GM23338 (cell line): ENCODE results near the gene CCNF. TPM values are rescaled to one million over a fixed set of nuclear protein-coding genes. Genes with fewer than 3 reads are reported as not detected.
"Not testable (repeated sequence)": the region's sequence is repeated elsewhere in the genome, so short reads cannot be mapped to it uniquely, and the experiment has no call there.

Source experiments
- ATAC-seq: fragments of 200-7000 bp; cut with Tn5 transposase; 3 replicates; pipeline ENCODE4 v1.9.1; 2020
- DNase-seq: peaks from one replicate; pipeline ENCODE4 v3.0.0-alpha.2; 2015; ENCODE audit warnings: low spot score
- H2AFZ ChIP-seq: fragments of 200-600 bp; sonication (generic); 2 replicates; pipeline ENCODE4 v1.8.0; 2016; ENCODE audit warnings: antibody characterized with exemption, mild to moderate bottlenecking, moderate library complexity
- H3F3A ChIP-seq: fragments of 200-600 bp; sonication (generic); replicated peaks from 2 replicates; pipeline ENCODE4 v1.8.0; 2017; ENCODE audit warnings: antibody characterized with exemption, mixed run types, low read depth
- H3K27ac ChIP-seq: fragments of 200-600 bp; sonication (generic); 2 replicates; pipeline ENCODE4 v1.6.1; 2016; ENCODE audit warnings: low read depth
- H3K27me3 ChIP-seq: fragments of 200-600 bp; sonication (generic); 2 replicates; pipeline ENCODE4 v1.8.0; 2016; ENCODE audit warnings: mild to moderate bottlenecking, mixed run types, moderate library complexity; ENCODE audit not compliant: insufficient read depth
- H3K36me3 ChIP-seq: fragments of 200-600 bp; sonication (generic); 2 replicates; pipeline ENCODE4 v1.8.0; 2016; ENCODE audit warnings: mild to moderate bottlenecking; ENCODE audit not compliant: insufficient read depth
- H3K4me1 ChIP-seq: fragments of 200-600 bp; sonication (generic); 2 replicates; pipeline ENCODE4 v1.8.0; 2016; ENCODE audit warnings: mild to moderate bottlenecking, moderate library complexity; ENCODE audit not compliant: insufficient read depth
- H3K4me2 ChIP-seq: fragments of 200-600 bp; sonication (generic); 2 replicates; pipeline ENCODE4 v1.7.1; 2017; ENCODE audit warnings: mixed run types
- H3K4me3 ChIP-seq: fragments of 200-600 bp; sonication (generic); 2 replicates; pipeline ENCODE4 v1.6.1; 2016; ENCODE audit warnings: mixed run types
- H3K79me2 ChIP-seq: fragments of 200-600 bp; sonication (generic); replicated peaks from 2 replicates; pipeline ENCODE4 v1.8.0; 2017; ENCODE audit warnings: mild to moderate bottlenecking; ENCODE audit not compliant: insufficient read depth
- H3K9me2 ChIP-seq: fragments of 200-600 bp; sonication (generic); 2 replicates; pipeline ENCODE4 v1.8.0; 2017; ENCODE audit not compliant: insufficient read depth
- H4K20me1 ChIP-seq: fragments of 200-600 bp; sonication (generic); replicated peaks from 2 replicates; pipeline ENCODE4 v1.8.0; 2017; ENCODE audit warnings: mild to moderate bottlenecking; ENCODE audit not compliant: insufficient read depth
- H3K27ac Mint-ChIP-seq: 2 replicates; pipeline ENCODE4 v1.8.0; 2020; ENCODE audit warnings: inconsistent platforms, mild to moderate bottlenecking, moderate library complexity, mixed read lengths
- H3K27me3 Mint-ChIP-seq: 3 replicates; pipeline ENCODE4 v1.8.0; 2022; ENCODE audit warnings: low read depth, mild to moderate bottlenecking, moderate library complexity, mixed read lengths, inconsistent platforms; ENCODE audit not compliant: insufficient read depth, poor library complexity
- H3K36me3 Mint-ChIP-seq: 3 replicates; pipeline ENCODE4 v1.8.0; 2021; ENCODE audit warnings: low read depth, mild to moderate bottlenecking, inconsistent platforms, moderate library complexity, mixed read lengths
- H3K4me1 Mint-ChIP-seq: 3 replicates; pipeline ENCODE4 v1.8.0; 2020; ENCODE audit warnings: mild to moderate bottlenecking, inconsistent platforms, mixed read lengths
- H3K4me3 Mint-ChIP-seq: 3 replicates; pipeline ENCODE4 v1.8.0; 2021; ENCODE audit warnings: moderate library complexity, mild to moderate bottlenecking, inconsistent platforms, mixed read lengths
- H3K9me3 Mint-ChIP-seq: 3 replicates; pipeline ENCODE4 v1.8.0; 2020; ENCODE audit warnings: moderate library complexity, mild to moderate bottlenecking, inconsistent platforms, mixed read lengths
- JUNB ChIP-seq: IDR thresholded peaks from one replicate; pipeline ENCODE4 v1.6.1; 2016; ENCODE audit warnings: antibody characterized with exemption; ENCODE audit not compliant: unreplicated experiment
- NANOG ChIP-seq: IDR thresholded peaks from 2 replicates; pipeline ENCODE4 v1.6.1; 2016; ENCODE audit warnings: antibody characterized with exemption, borderline replicate concordance
- ZNF331 ChIP-seq: fragments of 250-450 bp; sonication (Bioruptor Pico); IDR thresholded peaks from 2 replicates; pipeline ENCODE4 v1.5.0; 2020; ENCODE audit warnings: low read depth, mild to moderate bottlenecking, moderate library complexity
- polyA plus RNA-seq: library from polyadenylated mRNA; unstranded; fragments of >200 nt; fragmentation: Nextera tagmentation; extraction: Ambion mirVana; gene quantifications from 2 replicates; pipeline ENCODE4 v1.2.1, GENCODE V29; 2016
- total RNA-seq: library from RNA; depleted of rRNA; stranded (reverse); fragments of >200 nt; shearing (Covaris generic); gene quantifications from 2 replicates; pipeline ENCODE4 v1.2.3, GENCODE V29; 2014
- TF ChIP-seq, protein P1 (sequence below): fragments of 250-450 bp; sonication (Bioruptor Pico); IDR thresholded peaks from 2 replicates; pipeline ENCODE4 v1.5.0; 2020; ENCODE audit warnings: mild to moderate bottlenecking, moderate library complexity

CCNF gene
- total and polyA plus RNA-seq, 2 experiments from 2014 or later: 21.2 to 54.2 TPM

DNA sequence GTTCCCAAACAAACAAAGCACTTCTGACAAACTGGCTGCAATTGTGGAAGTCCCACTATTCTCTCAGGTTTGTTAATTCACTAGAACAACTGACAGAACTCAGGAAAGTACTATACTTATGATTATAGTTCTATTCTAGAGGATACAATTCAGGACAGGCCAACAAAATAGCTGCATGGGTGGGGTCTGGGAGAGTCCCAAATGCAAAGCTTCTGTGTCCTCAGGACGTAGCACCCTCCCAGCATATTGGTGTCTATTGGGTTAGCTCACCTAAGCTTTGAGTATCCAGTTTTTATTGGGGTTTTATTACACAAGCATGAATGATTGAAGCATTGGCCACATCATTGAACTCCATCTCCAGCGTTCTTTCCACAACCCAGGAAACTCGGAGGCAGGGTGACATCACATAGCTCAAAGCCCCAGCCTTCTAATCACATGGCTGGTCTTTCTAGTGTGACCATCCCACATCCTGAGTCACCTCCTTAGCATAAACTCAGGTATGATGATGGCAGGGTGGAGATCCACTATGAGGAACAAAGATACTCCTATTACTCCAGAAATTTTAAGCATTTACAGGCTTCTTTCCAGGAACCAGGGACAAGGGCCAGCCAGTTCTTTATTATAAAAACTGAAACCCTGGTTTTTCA, 43.9 kb upstream of the CCNF start (continued):
- TF ChIP-seq, protein P1, sequence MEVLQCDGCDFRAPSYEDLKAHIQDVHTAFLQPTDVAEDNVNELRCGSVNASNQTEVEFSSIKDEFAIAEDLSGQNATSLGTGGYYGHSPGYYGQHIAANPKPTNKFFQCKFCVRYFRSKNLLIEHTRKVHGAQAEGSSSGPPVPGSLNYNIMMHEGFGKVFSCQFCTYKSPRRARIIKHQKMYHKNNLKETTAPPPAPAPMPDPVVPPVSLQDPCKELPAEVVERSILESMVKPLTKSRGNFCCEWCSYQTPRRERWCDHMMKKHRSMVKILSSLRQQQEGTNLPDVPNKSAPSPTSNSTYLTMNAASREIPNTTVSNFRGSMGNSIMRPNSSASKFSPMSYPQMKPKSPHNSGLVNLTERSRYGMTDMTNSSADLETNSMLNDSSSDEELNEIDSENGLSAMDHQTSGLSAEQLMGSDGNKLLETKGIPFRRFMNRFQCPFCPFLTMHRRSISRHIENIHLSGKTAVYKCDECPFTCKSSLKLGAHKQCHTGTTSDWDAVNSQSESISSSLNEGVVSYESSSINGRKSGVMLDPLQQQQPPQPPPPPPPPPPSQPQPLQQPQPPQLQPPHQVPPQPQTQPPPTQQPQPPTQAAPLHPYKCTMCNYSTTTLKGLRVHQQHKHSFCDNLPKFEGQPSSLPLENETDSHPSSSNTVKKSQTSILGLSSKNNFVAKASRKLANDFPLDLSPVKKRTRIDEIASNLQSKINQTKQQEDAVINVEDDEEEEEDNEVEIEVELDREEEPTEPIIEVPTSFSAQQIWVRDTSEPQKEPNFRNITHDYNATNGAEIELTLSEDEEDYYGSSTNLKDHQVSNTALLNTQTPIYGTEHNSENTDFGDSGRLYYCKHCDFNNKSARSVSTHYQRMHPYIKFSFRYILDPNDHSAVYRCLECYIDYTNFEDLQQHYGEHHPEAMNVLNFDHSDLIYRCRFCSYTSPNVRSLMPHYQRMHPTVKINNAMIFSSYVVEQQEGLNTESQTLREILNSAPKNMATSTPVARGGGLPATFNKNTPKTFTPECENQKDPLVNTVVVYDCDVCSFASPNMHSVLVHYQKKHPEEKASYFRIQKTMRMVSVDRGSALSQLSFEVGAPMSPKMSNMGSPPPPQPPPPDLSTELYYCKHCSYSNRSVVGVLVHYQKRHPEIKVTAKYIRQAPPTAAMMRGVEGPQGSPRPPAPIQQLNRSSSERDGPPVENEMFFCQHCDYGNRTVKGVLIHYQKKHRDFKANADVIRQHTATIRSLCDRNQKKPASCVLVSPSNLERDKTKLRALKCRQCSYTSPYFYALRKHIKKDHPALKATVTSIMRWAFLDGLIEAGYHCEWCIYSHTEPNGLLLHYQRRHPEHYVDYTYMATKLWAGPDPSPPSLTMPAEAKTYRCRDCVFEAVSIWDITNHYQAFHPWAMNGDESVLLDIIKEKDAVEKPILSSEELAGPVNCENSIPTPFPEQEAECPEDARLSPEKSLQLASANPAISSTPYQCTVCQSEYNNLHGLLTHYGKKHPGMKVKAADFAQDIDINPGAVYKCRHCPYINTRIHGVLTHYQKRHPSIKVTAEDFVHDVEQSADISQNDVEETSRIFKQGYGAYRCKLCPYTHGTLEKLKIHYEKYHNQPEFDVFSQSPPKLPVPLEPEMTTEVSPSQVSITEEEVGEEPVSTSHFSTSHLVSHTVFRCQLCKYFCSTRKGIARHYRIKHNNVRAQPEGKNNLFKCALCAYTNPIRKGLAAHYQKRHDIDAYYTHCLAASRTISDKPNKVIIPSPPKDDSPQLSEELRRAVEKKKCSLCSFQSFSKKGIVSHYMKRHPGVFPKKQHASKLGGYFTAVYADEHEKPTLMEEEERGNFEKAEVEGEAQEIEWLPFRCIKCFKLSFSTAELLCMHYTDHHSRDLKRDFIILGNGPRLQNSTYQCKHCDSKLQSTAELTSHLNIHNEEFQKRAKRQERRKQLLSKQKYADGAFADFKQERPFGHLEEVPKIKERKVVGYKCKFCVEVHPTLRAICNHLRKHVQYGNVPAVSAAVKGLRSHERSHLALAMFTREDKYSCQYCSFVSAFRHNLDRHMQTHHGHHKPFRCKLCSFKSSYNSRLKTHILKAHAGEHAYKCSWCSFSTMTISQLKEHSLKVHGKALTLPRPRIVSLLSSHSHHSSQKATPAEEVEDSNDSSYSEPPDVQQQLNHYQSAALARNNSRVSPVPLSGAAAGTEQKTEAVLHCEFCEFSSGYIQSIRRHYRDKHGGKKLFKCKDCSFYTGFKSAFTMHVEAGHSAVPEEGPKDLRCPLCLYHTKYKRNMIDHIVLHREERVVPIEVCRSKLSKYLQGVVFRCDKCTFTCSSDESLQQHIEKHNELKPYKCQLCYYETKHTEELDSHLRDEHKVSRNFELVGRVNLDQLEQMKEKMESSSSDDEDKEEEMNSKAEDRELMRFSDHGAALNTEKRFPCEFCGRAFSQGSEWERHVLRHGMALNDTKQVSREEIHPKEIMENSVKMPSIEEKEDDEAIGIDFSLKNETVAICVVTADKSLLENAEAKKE: no peak
- TF ChIP-seq JUNB: no peak
- TF ChIP-seq NANOG: no peak
- TF ChIP-seq ZNF331 (CRISPR knock-in tag): no peak

DNA sequence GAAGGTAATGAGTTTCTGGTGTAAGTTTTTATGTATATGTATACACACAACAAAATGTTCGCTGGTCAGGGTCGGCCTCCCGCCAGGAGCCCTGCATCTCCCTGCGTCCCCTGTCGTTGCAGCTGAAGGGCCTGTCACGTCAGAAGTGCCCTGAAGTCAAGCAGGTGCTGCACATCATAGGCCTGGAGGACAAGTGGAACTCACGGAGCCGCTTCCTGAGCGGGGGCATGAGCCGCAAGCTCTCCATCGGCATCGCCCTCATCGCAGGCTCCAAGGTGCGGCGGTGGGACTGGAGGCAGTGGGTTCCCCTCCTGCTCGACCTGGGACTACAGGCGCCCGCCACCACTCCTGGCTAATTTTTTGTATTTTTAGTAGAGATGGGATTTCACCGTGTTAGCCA, 43.3 kb upstream of the CCNF start:
- H3K9me2 ChIP-seq, H3K79me2 ChIP-seq, H3K36me3 ChIP-seq, H3K27ac ChIP-seq, H2AFZ ChIP-seq, H3F3A ChIP-seq, H4K20me1 ChIP-seq, H3K27me3 ChIP-seq, H3K27ac Mint-ChIP-seq, H3K4me3 ChIP-seq, H3K4me3 Mint-ChIP-seq: not testable (repeated sequence)
- H3K36me3 Mint-ChIP-seq: peaks cover 19% of the 10 kb centered on the region
- Histone ChIP-seq H3K4me2 (peak overlapping the region; percentile 2; the same call in 1 of the 2 replicates), H3K4me1 (peaks cover 20% of the 10 kb centered on the region)
- peak; percentile 8 for DNase-seq
- peaks cover 17% of the 10 kb centered on the region for H3K27me3 Mint-ChIP-seq
- peaks cover 19% of the 10 kb centered on the region for H3K9me3 Mint-ChIP-seq
- H3K4me1 Mint-ChIP-seq: peaks cover 21% of the 10 kb centered on the region
- ATAC-seq: peak; percentile 15
